EH (cell line): ENCODE data around the gene IGSF21.

Experiments
- DNase-seq: peaks from one replicate; pipeline ENCODE4 v3.0.0-alpha.2; 2015; ENCODE audit warnings: low read depth

Gene IGSF21

GRCh38 chr1:18263547-18264120, 156.0 kb downstream of the IGSF21 start:
- no peak for DNase-seq

DNA sequence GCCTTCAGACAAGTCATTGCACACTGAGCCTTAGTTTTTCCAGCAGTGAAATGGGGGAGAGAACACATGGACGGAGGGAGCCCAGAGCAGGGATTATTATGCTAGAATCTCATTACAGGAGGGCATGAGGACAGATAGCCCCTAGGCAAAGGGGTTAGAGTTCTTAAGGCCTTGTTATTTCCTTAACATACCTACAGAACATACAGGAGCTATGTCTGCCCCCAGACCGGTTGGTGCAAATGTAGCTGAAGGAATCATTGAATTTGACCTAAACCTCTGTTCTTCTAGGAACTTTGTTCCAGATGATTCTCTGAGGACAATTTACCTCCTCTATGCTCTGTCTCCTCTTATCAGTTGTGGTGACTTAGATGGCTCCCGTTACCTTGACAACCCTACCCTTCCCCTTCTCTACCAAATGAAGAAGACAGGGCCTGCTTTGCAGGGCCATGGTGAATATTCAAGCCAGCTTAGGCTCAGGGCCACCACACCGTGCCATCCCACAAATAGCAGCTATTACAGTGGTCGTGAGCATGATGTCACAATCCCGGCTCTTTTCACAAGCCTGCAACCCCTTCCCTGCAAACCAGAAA, 156.9 kb downstream of the IGSF21 start:
- no peak for DNase-seq

GRCh38 chr1:18265641-18266040, 158.0 kb downstream of the IGSF21 start:
- DNase-seq: no peak

DNA sequence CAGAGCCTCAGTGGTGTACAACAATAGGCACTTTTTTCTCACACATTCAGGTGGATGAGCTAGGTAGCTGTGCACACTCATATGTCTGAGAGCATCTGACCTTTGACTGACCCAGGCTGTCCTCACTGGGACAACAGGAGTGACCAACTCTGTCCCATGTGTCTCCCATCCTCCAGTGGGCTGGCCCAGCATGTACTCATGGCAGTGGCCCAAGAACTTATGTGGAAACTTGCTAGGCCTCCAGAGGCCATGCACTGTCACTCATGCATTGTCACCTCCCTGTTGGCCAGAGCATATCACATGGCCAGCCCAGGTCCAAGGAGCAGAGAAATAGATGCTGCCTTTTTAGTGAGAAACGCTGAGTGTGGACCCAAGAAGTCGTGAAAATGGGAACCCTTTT, 158.8 kb downstream of the IGSF21 start:
- DNase-seq: no peak

GRCh38 chr1:18271336-18271735, 163.7 kb downstream of the IGSF21 start:
- DNase-seq: no peak

- no peak for DNase-seq
Measured at GRCh38 chr1:18278946-18279345, 171.3 kb downstream of the IGSF21 start.

GRCh38 chr1:18279351-18280074, 171.9 kb downstream of the IGSF21 start:
- DNase-seq: no peak

DNA sequence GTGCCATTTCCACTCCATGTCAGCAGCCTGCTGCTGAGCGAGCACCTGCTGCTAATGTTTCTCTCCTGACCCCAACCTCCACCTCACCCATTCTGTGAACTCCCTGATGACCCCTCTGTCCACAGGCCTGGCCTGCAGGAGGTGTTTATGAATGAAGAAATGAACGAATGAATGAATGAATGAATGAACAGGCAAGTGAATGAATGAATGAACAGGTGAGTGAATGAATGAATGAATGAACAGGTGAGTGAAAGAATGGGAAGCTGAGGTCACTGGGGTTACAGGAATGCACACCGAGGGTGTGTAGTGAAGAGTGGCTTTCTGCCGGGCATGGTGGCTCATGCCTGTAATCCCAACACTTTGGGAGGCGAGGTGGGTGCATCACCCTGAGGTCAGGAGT, 173.4 kb downstream of the IGSF21 start:
- DNase-seq: no peak

DNA sequence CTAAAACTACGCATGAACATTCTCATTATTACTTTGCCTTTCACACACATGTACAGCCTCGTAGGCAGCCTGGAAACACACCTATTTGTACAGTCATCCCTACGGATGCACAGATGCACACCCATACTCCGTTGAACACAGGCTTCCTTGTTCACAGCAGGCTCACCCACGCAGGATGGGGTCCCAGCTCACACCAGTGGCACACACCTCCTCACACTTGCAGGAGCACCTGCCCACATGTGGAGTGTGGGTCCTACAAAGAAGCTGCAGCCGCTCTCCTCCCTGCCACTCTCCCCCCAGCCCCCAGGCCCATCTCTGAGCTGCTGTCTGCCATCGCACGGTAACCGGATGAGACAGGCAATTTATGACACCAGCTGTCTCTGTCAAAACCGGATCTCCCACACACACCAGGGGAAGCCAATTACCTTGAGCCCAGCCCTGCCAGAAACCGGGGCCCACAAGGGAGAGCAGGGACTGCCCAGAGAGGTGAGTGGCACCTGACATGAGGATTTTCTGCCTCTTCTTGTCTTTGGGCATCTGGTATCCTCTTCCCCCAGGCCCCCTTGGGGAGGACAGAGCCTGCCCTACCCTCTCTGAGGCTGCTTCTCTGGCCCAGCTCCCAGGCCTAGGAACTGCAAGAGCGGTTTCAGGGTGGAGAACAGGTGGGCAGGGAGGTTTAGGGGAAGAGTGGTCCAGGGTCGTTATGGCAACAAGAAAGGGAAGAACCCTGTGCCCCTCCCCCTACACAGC, 175.4 kb downstream of the IGSF21 start:
- no peak for DNase-seq

DNA sequence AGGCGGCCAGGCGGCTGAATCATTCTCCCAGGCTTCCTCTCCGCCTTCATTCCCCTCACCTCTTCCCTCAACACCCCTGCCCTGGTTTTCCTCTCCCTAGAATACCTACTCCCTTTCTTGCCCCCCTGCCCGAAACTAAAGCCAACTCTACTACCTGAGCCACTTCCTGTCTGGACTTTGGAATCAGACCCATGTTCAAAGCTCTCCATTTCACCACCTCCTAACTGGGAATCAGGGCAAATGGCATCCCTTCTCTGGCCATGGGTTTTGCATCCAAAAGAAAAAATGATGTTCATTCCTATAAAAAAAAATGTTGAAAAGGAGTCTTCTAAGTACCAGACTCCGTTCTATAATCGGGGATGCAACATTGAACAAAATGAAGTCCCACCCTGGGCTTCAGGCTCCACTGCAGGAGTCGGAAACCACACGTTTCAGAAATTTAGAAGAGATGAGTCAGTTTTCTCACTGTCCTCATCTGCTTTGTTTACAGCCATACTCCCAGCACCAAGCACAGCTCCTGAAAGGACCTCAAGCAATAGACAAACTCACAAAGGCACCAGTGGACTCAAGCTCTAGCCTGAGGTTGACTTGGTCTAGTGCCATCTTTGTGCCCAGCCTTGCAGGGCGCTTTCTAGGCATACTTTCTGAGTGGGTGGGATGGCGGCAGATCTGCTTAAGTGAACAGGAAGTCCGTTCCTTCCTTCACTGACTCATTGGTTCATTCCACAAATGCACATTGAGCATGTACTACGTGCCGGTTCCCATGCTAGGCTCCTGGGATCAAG, 176.2 kb downstream of the IGSF21 start:
- no peak for DNase-seq

DNA sequence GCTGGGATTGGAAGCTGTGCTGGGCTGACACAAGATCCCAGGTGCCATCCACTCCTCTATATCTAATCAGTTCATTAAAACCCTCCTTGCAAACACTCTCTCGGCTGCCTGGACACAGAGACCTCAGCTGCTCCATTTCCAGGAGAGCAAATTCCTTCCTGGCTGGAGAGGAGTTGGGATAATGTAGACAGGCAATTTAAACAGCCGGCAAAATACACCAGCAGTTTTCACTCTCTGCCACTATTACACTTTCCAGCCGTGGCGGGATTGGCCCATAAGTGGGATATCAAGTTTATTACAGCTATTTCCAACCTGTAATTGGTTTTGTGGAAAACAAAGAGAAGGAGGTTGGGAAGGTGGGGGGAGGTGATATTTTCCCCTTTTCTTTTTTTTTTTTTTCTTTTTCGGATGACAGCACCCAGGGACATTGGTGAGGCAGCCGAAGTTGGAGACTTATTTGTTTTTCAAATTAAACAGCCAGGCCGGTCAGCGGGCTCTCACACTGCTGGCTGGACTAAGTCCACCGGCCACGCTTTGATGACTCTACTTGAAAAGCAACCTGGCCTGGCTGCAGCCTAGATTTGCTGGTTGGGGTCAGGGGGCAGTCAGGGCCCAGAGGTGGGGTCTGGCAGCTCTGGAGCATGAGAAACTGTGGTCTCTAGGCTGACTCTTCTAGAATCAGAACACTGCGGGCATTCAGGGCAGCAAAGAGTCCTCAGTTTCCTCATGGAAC, 177.4 kb downstream of the IGSF21 start:
- DNase-seq: no peak

DNA sequence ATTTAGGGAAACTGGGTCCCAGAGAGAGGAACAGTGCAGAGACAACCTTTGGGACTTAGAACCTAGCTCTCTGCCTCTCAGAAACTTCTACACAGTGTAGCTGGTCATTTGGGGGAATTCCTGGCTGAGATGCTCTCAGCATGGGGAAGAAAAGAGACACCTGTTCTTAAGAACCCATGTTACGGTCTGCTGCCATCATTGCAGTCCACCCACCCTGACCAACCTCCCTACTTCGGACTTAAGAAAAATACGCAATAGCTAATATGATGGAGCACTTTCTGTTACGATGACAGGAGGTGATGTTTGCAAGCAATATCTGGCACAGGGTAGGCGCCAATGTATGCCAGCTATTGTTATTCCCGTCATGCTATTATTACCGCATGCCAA, 177.9 kb downstream of the IGSF21 start:
- no peak for DNase-seq

DNA sequence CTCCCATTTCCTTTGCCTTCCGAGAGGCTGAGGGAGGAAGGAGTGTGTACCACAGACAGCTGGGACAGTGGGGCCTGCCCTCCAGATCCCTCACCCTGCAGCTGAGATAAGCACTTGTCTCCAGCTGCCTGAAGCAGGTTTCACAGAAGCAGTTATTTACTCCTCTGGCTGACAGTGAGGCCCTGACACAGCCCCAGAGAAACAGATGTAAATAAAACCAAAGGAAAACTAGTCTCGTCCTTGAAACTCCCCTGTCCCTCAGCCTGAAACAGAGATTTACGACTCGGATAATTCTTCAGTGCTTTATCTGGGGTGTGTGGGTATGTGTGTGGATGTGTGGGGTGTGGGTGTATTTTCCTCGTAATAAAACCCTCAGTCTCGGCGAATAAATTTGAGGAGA, 181.1 kb downstream of the IGSF21 start:
- no peak for DNase-seq

DNA sequence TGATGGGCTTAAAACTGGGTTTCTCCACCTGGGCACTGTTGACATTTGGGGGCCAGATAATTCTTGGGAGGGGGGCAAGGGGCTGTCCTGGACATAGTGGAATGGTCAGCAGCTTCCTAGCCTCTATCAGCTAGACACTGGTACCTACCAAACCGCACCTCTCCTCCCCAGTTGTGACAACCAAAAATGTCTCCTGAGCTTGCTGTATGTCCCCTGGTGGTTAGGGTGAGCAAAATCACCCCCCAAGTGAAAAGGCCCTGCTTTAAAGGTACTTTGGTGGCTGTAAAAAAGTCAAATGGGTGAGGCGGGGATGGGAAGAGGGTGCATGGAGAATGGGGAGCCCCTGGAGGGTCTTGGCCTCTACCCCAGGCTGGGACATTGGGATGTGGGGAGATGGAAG, 182.0 kb downstream of the IGSF21 start:
- DNase-seq: no peak

DNA sequence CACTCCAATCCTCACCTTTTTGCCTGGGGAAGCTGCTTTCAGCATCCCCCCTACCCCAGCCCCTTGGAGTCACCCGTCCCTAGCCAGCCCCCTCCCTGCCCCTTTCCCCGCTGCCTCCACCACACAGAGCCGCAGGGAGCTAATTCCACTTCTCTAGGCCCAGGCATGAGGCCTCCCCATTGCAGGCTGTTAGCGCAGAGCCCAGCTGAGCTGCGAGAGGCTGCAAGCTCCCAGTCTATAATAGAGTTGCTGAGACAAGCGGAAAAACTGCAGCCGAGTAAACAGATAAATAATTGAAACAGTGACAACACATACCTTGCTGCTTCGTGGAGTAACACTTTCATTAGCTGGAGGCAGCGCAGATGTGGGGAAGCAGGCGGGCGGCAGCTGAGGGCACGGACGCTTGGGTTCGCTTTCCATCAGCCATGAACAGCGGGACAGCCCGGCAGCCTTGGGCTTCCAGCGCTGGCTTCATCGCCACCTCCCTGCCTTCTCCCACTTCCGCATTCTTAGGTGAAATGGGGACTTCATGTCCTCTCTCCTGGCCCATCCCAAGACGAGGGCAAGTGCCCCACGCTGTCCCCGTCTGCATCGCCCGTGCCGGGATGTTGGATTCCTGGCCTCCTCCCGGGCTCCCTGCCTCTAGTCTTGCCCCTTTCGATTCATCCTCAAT, 183.3 kb downstream of the IGSF21 start:
- DNase-seq: no peak

GRCh38 chr1:18292531-18292930, 184.9 kb downstream of the IGSF21 start:
- DNase-seq: no peak

GRCh38 chr1:18293291-18293690, 185.7 kb downstream of the IGSF21 start:
- no peak for DNase-seq

- no peak for DNase-seq
Measured at GRCh38 chr1:18294437-18295176, 187.0 kb downstream of the IGSF21 start.

DNA sequence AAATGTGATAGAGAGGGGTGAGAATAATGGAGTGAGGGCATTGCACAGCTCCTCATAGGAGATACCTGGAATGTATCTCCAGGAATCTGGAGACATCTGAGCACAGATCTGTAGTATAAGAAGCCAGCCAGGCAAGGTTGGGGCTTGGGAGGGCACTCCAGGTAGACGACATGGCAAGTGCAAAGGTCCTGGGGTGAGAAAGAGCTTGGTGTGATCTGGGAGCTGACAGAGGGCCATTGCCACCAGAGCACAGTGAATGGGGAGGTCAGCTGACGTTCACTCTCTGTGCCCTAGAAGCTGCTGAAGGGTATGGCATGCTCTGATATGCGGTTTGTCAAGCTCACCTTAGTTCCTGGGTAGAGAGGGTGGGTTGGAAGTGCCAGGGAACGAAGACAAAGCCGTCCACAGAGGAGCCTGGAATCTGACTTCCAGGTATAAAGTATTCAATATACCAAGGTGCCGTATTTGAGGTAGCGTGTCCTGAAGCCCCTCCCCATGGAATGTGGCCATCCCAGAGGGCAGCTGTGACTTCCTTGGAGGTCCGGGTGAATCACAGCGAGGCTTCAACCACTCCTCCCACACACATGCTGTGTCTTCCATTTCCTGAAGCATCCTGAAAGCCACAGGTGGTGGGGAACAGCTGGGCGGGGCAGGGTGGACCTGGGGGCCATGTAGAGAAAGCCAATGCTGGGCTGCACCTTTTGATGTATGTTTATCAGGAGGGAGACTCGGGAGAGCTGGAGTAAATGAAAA, 190.5 kb downstream of the IGSF21 start:
- DNase-seq: no peak
